Measurements from ENCODE around the gene PDE6B. TPM values are rescaled to one million over a fixed set of nuclear protein-coding genes. Genes with fewer than 3 reads are reported as not detected.

The PDE6B gene
- total RNA-seq, 1 experiment from 2014 or later: not detected

DNA sequence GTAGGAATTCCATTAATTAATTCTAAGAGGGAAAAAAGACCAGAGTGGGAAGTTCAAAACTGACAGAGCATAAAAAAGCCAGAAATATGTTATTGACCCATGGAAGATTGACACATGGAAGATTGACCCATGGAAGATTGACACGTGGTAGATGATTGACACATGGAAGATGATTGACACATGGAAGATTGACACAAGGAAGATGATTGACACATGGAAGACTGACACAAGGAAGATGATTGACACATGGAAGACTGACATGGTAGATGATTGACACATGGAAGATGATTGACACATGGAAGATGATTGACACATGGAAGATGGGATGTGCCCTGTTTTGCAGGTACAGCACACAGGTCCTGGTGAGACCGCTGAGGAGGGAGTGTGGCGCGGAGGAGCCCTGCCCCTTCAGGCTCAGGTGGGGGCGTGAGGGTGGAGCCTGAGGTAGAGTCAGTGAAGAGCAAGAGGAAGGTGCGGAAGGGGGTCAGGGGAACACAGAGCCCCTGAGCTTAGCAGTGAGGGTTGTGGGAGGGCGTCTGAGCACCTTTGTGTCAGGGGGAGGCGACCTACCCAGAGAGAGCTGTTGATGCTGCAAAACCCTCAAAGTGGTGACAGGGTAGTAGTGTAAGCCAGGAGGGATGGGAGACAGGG lies 15.8 kb upstream of the PDE6B start:
- no peaks in the 10 kb centered on the region for H3K36me3 ChIP-seq
- no peaks in the 10 kb centered on the region for H3K27me3 ChIP-seq (replicated peaks)
- DNase-seq (ENCODE audit: low read depth in 1 of 2, low spot score in 2 of 2): no peak
- H3K9me3 ChIP-seq (replicated peaks): no peaks in the 10 kb centered on the region
- H3K27ac ChIP-seq: no peak overlapping the region
- no peaks in the 10 kb centered on the region for H3K4me1 ChIP-seq (replicated peaks)
- no peak overlapping the region for H3K4me3 ChIP-seq

DNA sequence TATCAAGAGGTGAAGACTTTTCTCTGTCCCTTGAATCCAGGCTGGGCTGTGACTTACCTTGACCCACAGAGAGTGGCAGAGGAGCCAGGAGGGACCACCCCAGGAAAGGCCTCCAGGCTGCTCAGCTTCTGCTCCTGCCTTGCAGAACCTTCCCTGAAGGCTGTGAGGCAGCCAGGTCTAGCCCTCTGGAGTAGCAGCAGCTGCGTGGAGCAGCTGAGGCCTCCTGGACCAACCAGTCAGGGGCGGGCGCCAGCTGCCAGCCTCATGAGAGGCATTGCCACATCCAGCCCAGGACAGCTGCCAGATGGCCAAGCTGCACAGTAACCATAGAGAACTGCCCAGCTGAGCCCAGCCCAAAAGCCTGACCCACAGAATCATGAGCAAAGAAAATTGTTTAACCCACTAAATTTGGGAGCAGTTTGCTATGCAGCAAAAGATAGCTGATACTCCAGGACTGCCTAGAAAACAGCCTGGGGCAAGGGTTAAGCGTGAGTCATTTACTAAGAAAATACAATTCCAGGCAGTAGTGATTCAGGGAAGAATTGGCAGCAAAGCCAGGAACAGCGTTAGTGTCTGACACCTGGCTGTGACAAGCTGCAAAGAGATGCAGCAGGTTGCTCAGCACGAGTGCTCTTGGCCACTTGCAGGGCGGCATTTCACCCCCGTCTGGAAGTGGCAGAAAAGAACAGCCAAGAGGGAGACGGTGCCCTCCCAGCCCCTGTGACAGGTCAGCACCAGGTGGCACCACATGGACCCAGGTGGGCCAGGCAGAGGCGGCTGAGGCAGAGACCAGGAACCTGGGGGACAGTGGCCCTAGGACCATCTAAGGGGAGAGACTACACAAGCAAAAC lies 14.7 kb upstream of the PDE6B start:
- H3K4me3 ChIP-seq: no peak overlapping the region
- no peak for DNase-seq (ENCODE audit: low read depth in 1 of 2, low spot score in 2 of 2)
- H3K9me3 ChIP-seq (replicated peaks): no peaks in the 10 kb centered on the region
- H3K36me3 ChIP-seq: no peaks in the 10 kb centered on the region
- H3K4me1 ChIP-seq (replicated peaks): no peaks in the 10 kb centered on the region
- no peaks in the 10 kb centered on the region for H3K27me3 ChIP-seq (replicated peaks)
- H3K27ac ChIP-seq: no peak overlapping the region

DNA sequence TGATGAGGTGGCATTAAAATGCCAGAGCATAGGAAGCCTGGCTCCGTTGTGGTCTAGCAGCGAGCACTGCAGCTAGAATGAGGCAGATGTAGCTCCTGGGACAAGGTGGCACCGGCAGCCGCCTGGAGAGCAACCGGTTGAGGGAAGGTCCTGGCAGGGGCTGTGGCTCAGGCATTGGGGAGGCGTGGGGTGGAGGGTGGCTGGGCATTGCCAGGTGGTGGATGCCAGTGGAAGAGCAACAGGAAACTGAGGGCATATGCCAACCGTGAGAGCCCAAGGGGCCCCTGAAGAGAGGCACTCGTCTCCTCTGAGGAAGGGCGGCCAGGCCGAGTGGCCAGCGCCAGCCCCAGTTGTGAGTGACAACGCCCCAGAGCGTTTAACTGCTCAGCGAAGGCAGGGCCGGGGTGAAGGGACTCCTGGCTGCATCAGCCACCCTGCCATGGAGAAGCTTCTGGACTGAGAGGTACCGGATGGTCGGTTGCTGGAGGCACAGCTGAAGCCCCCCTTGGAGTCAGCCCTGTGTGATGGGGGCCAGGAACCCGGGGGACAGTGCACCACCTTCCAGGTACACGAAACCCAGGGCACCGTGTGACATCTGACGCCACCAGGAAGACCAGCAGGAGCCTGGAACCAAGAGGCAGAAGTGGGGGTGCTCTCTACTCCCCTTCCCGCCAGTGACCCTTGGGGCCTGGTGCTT lies 13.2 kb upstream of the PDE6B start:
- DNase-seq (ENCODE audit: low read depth in 1 of 2, low spot score in 2 of 2): no peak
- H3K4me3 ChIP-seq: no peak overlapping the region

DNA sequence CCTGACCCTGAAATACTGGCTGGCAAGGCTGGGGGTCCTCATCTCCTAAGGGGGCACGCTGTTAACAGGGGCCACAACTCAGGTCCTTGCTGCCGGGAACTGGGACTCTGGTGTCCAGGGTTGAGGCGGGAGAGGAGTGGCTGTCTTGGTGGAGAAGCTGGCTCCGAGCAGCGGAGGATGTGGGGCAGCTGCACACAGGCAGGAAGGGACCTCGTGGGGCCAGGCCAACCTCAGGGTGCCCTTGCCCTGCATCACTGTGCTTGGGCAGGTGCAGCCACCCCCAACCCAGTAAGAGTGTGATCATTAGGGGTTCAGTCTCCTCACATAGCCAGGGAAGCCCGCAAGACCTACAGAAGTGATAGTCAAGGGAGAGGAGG lies 12.6 kb upstream of the PDE6B start:
- Histone ChIP-seq H3K4me3 (no peak overlapping the region), H3K36me3 (no peaks in the 10 kb centered on the region)
- DNase-seq (ENCODE audit: low read depth in 1 of 2, low spot score in 2 of 2): no peak

More for the DNA sequence above, 13.2 kb upstream of the PDE6B start:
- Histone ChIP-seq H3K4me1 (replicated peaks) (no peaks in the 10 kb centered on the region), H3K9me3 (replicated peaks) (no peaks in the 10 kb centered on the region), H3K27me3 (replicated peaks) (no peaks in the 10 kb centered on the region), H3K36me3 (no peaks in the 10 kb centered on the region), H3K27ac (no peak overlapping the region)

DNA sequence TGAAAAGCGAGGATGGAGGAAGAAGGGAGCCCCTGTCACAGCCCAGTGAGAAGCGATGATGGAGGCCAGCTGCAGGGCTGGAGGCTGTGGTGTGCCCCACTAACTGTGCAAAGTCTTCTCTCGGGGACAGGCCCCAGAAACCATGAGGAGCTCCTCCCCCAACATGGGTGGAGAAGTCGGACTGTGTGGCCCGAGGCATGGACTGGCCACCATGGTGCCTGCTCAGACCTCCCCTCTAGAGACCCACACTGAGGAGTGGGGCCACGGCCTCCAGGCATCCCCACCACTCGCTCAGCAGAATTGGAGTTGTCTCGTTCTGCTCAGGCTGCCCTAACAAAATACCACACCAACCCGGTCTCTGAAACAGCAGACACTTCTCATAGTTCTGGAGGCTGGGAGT lies 12.2 kb upstream of the PDE6B start:
- DNase-seq (ENCODE audit: low read depth in 1 of 2, low spot score in 2 of 2): no peak
- no peaks in the 10 kb centered on the region for H3K36me3 ChIP-seq
- H3K4me1 ChIP-seq (replicated peaks): no peaks in the 10 kb centered on the region
- H3K4me3 ChIP-seq: no peak overlapping the region
- no peaks in the 10 kb centered on the region for H3K27me3 ChIP-seq (replicated peaks)
- H3K27ac ChIP-seq: no peak overlapping the region
- no peaks in the 10 kb centered on the region for H3K9me3 ChIP-seq (replicated peaks)

More for the DNA sequence above, 12.6 kb upstream of the PDE6B start:
- Histone ChIP-seq H3K27ac (no peak overlapping the region), H3K9me3 (replicated peaks) (no peaks in the 10 kb centered on the region), H3K4me1 (replicated peaks) (no peaks in the 10 kb centered on the region), H3K27me3 (replicated peaks) (no peaks in the 10 kb centered on the region)

DNA sequence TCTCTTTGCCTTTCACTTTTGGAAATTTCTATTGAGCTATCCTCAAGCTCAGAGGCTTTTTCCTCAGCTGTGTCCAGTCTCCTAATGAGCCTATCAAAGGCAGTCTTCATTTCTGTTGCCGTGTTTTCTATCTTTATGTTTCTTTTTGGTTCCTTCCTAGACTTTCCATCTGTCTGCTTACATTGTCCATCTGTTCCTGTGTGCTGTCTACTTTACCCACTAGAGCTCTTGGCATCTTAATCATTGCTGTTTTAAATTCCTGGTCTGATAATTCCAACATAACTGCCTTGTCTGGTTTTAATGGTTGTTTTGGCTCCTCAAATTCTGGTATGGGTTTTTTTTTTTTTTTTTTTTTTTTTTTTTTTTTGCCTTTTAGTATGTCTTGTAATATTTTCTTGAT lies 9.3 kb upstream of the PDE6B start:
- no peak overlapping the region for H3K27ac ChIP-seq
- no peak overlapping the region for H3K4me3 ChIP-seq
- no peak for DNase-seq (ENCODE audit: low read depth in 1 of 2, low spot score in 2 of 2)
- no peaks in the 10 kb centered on the region for H3K4me1 ChIP-seq (replicated peaks)
- no peaks in the 10 kb centered on the region for H3K9me3 ChIP-seq (replicated peaks)
- H3K36me3 ChIP-seq: no peaks in the 10 kb centered on the region
- H3K27me3 ChIP-seq (replicated peaks): no peaks in the 10 kb centered on the region

DNA sequence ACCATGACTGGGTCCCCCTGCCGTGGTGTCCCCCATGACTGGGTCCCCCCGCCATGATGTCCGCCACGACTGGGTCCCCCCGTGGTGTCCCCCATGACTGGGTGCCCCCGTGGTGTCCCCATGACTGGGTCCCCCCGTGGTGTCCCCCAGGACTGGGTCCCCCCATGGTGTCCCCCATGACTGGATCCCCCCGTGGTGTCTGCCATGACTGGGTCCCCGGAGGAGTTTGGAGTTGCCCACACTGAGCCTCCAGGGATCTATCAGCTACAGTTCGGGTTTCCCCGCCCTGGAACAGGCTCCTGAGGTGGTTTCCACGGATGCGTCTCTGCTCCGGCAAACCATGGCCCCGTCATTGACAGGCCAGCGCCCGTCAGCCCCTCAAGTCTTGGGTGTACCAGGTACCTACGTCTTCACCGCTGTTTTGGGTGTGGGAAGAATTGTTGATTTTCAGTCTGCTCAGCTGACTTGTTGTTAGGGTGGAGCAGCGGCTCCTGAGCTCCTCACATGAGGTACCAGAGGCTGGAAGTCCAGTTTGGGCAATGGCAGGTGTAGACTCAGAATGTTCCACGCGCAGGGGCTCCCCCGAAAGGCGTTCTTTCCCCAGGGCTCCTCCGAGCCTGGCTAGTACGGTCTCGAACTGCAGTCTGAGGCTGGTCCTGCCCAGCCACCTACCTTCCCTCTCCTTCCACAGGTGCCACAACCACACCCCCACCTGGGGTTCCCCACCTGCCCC lies 8.3 kb upstream of the PDE6B start:
- H3K4me1 ChIP-seq (replicated peaks): no peaks in the 10 kb centered on the region

DNA sequence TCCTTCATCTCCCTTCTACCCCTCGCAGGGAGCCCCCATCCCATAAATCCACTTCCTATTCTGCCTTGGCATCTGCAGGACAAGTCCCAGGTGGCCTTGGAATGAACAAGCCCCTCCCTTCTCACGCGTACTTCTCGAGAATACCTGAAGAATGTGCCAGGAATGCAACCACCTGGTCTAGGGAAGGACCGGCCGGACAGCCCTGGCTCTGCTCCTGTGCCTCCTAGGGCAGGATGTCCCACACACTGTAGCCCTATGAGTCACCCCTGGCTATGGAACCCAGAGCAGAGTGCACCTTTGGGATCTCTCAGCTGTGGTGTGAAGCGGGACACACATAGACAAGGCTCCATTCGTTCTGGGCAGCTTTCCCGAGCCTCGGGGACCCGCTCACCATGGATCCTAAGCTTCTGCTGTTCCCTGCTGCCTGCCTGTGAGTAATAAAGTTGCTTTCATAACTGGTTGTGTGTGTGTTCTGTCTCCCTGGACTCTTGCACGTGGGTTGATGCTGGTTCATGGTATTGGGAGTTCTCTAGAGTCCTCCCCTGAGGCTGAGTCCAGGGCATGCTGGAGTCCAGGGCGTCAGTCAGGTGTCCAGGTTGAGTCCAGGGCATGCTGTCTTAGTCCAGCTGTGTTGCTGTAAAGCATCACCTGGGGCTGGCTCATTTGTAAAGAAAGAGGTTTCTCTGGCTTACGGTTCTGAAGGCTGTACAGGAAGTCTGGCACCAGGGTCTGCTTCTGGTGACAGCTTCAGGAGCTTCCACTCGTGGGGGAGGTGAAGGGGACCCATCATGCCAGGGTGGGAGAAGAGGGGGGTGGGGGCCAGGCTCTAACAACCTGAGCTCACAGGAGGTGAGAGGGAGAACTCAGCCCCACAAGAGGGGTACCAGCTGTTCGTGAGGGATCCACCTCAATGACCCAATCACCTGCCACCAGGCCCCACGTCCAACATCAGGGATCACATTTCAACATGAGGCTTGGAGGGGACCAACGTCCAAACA lies 7.4 kb upstream of the PDE6B start:
- H3K4me1 ChIP-seq (replicated peaks): no peaks in the 10 kb centered on the region
- no peaks in the 10 kb centered on the region for H3K27me3 ChIP-seq (replicated peaks)
- no peak overlapping the region for H3K4me3 ChIP-seq
- no peaks in the 10 kb centered on the region for H3K36me3 ChIP-seq
- no peak overlapping the region for H3K27ac ChIP-seq
- DNase-seq (ENCODE audit: low read depth in 1 of 2, low spot score in 2 of 2): no peak
- no peaks in the 10 kb centered on the region for H3K9me3 ChIP-seq (replicated peaks)

More for the DNA sequence above, 8.3 kb upstream of the PDE6B start:
- H3K9me3 ChIP-seq (replicated peaks): no peaks in the 10 kb centered on the region
- H3K36me3 ChIP-seq: no peaks in the 10 kb centered on the region
- DNase-seq (ENCODE audit: low read depth in 1 of 2, low spot score in 2 of 2): no peak
- H3K4me3 ChIP-seq: no peak overlapping the region
- H3K27me3 ChIP-seq (replicated peaks): no peaks in the 10 kb centered on the region
- H3K27ac ChIP-seq: no peak overlapping the region

DNA sequence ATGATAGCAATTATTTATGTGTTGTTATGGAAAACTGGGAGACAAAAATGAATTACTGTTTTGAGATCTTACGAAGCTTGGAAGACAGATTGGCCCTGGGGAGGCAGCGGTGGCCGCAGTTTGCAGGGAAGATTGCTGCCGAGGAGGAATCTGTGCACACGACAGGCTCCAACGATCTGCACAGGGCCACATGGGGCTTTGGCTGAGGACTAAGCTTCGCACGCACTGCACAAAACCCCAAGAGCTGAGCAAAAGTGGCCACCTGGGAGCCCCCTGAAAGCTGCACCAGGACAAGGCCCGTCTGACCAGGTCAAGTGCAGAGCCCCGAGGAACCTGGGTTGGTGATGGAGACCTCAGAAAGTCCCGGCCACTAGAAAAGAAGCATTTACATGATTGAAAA lies 5.2 kb upstream of the PDE6B start:
- no peaks in the 10 kb centered on the region for H3K27me3 ChIP-seq (replicated peaks)
- DNase-seq (ENCODE audit: low read depth in 1 of 2, low spot score in 2 of 2): no peak
- no peaks in the 10 kb centered on the region for H3K36me3 ChIP-seq
- no peaks in the 10 kb centered on the region for H3K4me1 ChIP-seq (replicated peaks)
- H3K27ac ChIP-seq: no peak overlapping the region
- no peaks in the 10 kb centered on the region for H3K9me3 ChIP-seq (replicated peaks)
- H3K4me3 ChIP-seq: no peak overlapping the region

DNA sequence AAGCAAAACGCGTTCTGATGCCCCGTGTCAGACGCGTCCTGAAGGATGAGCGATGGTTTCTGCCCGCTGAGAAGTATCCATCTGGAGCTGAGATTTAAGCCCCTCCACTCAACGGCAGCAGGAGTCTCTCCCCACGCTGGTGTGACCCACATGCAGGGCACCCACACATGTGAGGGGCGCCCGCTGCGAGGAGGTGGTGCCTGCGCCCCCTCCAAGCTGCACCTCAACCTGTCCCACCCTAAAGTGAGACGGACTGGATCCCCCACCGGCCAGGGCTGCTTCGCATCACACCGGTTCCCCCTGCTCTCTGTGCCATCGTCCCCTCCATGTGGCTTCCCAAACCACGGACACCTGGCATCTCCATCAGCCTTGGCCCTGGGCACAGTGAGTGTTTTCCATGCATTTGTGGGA lies 4.5 kb upstream of the PDE6B start:
- H3K4me1 ChIP-seq (replicated peaks): no peaks in the 10 kb centered on the region
- H3K27ac ChIP-seq: no peak overlapping the region
- no peaks in the 10 kb centered on the region for H3K36me3 ChIP-seq
- H3K9me3 ChIP-seq (replicated peaks): no peaks in the 10 kb centered on the region
- H3K27me3 ChIP-seq (replicated peaks): no peaks in the 10 kb centered on the region
- DNase-seq (ENCODE audit: low read depth in 1 of 2, low spot score in 2 of 2): no peak
- H3K4me3 ChIP-seq: no peak overlapping the region

DNA sequence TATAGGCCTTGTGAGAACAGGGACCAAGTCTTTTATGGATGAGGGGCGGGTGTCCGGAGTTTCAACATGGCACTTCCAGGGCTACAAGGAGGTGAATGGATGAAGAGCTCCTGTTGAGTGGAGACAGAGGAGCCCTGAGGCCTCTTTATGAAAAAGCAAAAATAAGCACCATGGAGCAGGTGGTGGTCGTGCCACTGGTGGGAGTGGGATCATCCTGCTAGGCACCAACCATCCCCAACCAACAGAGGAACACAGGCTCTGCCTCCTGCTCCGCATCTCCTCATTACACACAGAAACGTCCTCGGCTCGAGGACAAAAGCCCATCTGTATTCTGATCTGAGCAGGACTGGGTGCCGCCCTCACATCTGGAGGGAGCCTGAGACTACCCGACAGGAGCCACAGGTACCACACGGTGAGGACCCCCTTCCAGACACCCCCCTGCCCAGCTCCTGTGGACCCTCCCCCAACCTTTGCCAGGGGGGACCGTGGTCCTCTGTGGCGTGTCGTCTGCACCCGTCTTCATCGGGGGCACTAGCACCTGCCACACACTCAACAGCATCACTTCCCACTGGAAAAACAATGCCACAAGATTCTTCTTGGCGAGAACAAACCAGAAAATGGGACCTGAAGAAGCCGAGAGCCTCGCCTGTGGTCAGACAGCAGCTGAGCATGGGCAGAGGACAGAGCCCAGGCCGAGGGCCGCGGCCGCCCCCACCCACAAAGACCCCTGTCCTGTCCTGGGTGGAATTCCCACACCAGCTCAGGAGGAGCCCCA lies 3.9 kb upstream of the PDE6B start:
- DNase-seq (ENCODE audit: low read depth in 1 of 2, low spot score in 2 of 2): no peak
- no peaks in the 10 kb centered on the region for H3K27me3 ChIP-seq (replicated peaks)
- no peak overlapping the region for H3K27ac ChIP-seq
- no peaks in the 10 kb centered on the region for H3K36me3 ChIP-seq
- H3K4me3 ChIP-seq: no peak overlapping the region
- no peaks in the 10 kb centered on the region for H3K4me1 ChIP-seq (replicated peaks)
- no peaks in the 10 kb centered on the region for H3K9me3 ChIP-seq (replicated peaks)

All from SJSA1 (cell line).